Rectal smooth muscle tissue (tissue), 1 donor: ENCODE data around the gene EGR2.
"Not testable (repeated sequence)": the region's sequence is repeated elsewhere in the genome, so short reads cannot be mapped to it uniquely, and the experiment has no call there.

Source experiments
- H3K27ac ChIP-seq: one replicate; pipeline ENCODE4 v1.7.0; 2013; ENCODE audit warnings: low read depth, low read length, inconsistent platforms
- H3K27me3 ChIP-seq: one replicate; pipeline ENCODE4 v1.7.0; 2013; ENCODE audit warnings: low read length; ENCODE audit not compliant: control insufficient read depth, insufficient read depth
- H3K36me3 ChIP-seq: one replicate; pipeline ENCODE4 v1.7.0; 2013; ENCODE audit warnings: low read length; ENCODE audit not compliant: control insufficient read depth, insufficient read depth
- H3K4me1 ChIP-seq: one replicate; pipeline ENCODE4 v1.7.0; 2013; ENCODE audit warnings: low read length; ENCODE audit not compliant: control insufficient read depth, insufficient read depth
- H3K4me3 ChIP-seq: one replicate; pipeline ENCODE4 v1.7.0; 2013; ENCODE audit warnings: low read length
- H3K9ac ChIP-seq: one replicate; pipeline ENCODE4 v1.7.0; 2013; ENCODE audit warnings: low read length

Gene EGR2

DNA sequence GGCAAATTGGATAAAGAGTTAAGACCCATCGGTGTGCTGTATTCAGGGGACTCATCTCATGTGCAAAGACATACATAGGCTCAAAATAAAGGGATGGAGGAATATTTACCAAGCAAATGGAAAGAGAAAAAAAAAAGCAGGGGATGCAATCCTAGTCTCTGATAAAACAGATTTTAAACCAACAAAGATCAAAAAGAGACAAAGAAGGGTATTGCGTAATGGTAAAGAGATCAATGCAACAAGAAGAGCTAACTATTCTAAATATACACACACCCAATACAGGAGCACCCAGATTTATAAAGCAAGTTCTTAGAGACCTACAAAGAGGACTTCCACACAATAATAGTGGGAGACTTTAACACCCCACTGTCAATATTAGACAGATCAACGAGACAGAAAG, 31.6 kb downstream of the EGR2 start:
- not testable (repeated sequence) for H3K9ac ChIP-seq, H3K36me3 ChIP-seq, H3K27me3 ChIP-seq, H3K27ac ChIP-seq, H3K4me3 ChIP-seq, H3K4me1 ChIP-seq

DNA sequence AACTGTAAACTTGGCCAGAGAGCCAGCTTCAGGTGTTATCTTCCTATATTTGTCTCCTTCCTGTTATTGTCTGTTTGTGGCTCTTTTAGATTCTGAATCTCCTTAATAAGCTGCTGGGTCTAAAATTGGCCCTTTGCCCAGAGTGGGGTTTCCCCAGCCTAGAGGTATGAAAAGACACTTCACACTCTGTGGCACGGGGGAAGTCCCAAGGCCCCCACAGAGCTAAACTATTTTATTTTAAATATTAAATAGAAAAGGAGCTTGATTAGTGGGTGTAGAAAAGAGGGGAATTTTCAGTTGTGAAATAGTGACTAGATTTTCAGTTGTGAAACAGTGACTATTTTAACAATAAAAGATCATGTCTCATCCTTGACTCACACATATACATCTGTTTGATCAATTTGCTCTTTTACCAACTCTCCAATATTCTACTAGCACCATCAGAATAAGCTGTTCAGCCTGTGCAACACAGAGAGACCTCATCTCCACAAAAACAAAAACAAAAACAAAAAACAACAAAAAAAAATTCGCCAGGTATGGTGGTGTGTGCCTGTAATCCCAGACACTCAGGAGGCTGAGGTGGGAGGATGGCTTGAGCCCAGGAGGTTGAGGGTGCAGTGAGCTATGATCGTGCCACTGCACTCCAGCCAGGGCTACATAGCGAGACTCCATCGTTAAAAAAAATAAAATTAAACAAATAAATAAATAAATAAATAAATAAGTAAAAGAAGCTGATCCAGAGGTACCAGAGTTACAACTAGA, 36.5 kb downstream of the EGR2 start:
- Histone ChIP-seq H3K36me3 (no peaks in the 10 kb centered on the region), H3K27ac (no peak overlapping the region), H3K27me3 (no peaks in the 10 kb centered on the region)

DNA sequence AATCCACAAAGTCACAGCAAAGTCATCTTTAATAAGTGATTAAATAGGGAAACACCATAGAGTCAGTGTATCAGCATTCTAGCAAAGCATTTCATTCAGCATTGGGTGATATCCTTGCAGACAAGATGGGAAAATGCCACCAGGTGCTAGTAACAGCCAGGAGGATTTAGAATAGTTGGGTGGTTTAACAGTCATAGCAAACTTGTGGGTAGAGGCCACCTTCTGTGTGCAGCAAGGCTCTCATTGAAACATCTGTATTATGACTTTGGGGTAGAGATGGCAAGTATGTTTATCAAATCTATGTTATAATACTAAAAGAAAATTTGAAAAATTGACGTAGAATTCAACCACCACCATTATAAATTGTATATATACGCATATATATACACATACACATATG, 38.0 kb downstream of the EGR2 start:
- no peaks in the 10 kb centered on the region for H3K4me1 ChIP-seq
- H3K36me3 ChIP-seq, result no peaks in the 10 kb centered on the region
- H3K4me3 ChIP-seq, result no peak overlapping the region
- H3K27ac ChIP-seq, result no peak overlapping the region
- H3K9ac ChIP-seq, result no peak overlapping the region
- no peaks in the 10 kb centered on the region for H3K27me3 ChIP-seq

More for the DNA sequence above, 36.5 kb downstream of the EGR2 start:
- no peak overlapping the region for H3K4me3 ChIP-seq
- H3K9ac ChIP-seq, result no peak overlapping the region
- no peaks in the 10 kb centered on the region for H3K4me1 ChIP-seq

DNA sequence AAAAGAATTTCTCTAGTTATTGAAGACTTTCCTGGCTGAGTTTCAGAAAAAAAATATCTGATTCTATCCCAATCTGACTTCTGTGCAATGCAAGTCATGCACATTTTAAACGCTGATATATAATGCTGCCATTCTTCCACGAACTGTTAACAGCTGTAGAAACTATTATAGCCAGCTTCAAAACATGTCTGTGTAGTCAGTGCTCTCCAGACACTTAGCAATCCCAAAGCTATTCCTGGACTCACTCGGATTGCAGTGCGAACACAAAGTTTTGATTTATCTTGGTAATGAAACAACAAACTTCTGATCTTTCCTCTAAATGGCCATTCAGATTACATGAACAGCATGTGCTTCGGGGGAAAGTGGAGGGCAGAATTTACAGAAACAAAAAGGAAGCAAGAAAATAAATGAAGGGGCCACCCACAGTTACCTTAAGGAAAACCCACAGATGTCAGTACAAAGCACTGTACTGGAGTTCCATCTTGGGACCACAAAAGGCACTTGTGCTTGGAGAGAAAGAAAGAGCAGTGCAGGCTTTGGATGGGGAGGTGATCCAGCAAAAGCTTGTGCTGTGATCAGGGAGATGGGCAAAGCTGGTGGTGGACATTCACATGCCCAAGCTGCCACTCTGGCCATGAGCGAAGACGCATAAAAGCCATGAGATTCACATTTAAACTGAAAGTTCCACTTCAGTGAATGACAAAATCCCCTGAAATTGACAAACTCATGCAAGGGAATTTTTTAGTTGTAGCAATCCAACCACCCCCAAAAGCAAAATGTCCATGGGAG, 43.8 kb downstream of the EGR2 start:
- Histone ChIP-seq H3K4me3 (no peak overlapping the region), H3K4me1 (no peaks in the 10 kb centered on the region), H3K9ac (no peak overlapping the region), H3K36me3 (no peaks in the 10 kb centered on the region), H3K27ac (no peak overlapping the region), H3K27me3 (no peaks in the 10 kb centered on the region)

GRCh38 chr10:62769574-62770242, 46.5 kb downstream of the EGR2 start:
- Histone ChIP-seq H3K4me3 (no peak overlapping the region), H3K4me1 (no peaks in the 10 kb centered on the region), H3K27me3 (no peaks in the 10 kb centered on the region), H3K27ac (no peak overlapping the region), H3K9ac (no peak overlapping the region), H3K36me3 (no peaks in the 10 kb centered on the region)

- H3K27me3 ChIP-seq, result no peaks in the 10 kb centered on the region
- no peaks in the 10 kb centered on the region for H3K36me3 ChIP-seq
- H3K4me1 ChIP-seq, result no peaks in the 10 kb centered on the region
- no peak overlapping the region for H3K27ac ChIP-seq
- H3K4me3 ChIP-seq, result no peak overlapping the region
- H3K9ac ChIP-seq, result no peak overlapping the region
Measured at GRCh38 chr10:62766386-62766785, 49.8 kb downstream of the EGR2 start.

DNA sequence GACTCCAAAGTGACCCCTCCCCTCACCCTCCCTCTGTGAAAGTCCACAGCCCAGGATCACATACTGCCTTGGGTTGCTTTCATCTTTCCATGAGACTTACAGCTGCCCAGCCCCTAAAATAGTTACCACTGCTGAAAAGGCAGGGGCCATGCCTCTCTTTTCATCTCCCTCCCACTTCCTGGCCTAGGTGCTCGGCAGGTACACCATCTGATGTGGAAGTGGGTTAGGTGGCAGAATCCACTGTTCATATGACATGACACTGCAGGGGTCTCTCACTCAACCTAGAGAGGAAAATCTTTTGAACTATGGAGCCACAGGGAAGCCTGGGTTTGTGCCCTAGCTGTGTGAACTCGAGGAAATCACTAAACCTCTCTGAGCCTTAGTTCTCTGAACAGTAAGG, 50.4 kb downstream of the EGR2 start:
- Histone ChIP-seq H3K36me3 (no peaks in the 10 kb centered on the region), H3K27me3 (no peaks in the 10 kb centered on the region), H3K4me1 (no peaks in the 10 kb centered on the region), H3K27ac (no peak overlapping the region), H3K4me3 (no peak overlapping the region), H3K9ac (no peak overlapping the region)

DNA sequence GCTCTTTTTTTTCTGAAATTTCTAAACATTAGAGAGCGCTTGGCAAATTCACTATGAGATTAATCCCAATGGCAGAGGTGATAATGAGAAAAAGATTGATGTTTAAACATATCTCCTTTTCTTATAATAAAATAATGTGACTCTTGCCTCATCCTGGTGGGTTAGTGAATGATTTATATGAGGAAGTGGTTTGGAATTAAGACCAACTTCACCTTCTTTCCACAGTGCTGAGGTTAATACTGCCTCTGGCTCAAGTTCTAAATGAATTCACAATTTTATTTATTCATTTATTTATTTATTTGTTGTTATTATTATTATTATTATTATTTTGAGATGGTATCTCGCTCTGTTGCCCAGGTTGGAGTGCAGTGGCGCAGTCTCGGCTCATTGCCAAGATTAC, 52.2 kb downstream of the EGR2 start:
- Histone ChIP-seq H3K9ac (no peak overlapping the region), H3K27ac (no peak overlapping the region), H3K4me1 (no peaks in the 10 kb centered on the region), H3K4me3 (no peak overlapping the region), H3K36me3 (no peaks in the 10 kb centered on the region), H3K27me3 (no peaks in the 10 kb centered on the region)

DNA sequence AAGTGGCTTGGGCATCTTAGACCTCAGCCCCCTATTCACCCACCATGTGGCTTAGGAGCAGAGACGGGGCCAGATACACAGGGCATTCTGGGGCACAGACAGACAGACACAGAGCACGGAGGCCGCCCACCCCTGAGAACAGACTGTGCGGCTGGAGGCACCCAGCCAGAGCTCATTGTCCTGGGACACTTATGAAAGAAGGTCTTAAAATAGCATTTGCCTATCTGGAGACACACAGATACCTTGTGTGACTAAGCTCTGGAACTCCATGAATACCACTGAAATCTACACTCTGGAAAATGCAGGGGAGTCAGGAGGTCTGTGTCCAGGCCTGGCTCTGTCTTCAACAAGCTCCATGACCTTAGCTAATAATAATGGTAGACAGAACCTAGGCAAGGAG, 53.0 kb downstream of the EGR2 start:
- H3K9ac ChIP-seq, result no peak overlapping the region
- H3K27ac ChIP-seq, result no peak overlapping the region
- no peak overlapping the region for H3K4me3 ChIP-seq
- no peaks in the 10 kb centered on the region for H3K27me3 ChIP-seq
- no peaks in the 10 kb centered on the region for H3K4me1 ChIP-seq
- H3K36me3 ChIP-seq, result no peaks in the 10 kb centered on the region
